B cell (primary cell): ENCODE data around the gene MXRA5. TPM values are rescaled to one million over a fixed set of nuclear protein-coding genes. Genes with fewer than 3 reads are reported as not detected.

ENCODE experiments used
- ATAC-seq: fragments of 200-7000 bp; cut with Tn5 transposase; one replicate; pipeline ENCODE4 v1.10.0; 2021; ENCODE audit warnings: low read depth, mild to moderate bottlenecking, moderate number of reproducible peaks, moderate library complexity
- CTCF ChIA-PET: fragments of 350-600 bp; sonication (Branson Sonifier 250); formaldehyde crosslinking; loops from one replicate; lab custom pipeline; 2021; ENCODE audit warnings: antibody characterized with exemption, inconsistent platforms; lab: Charles Lee
- POLR2A ChIA-PET: fragments of 350-600 bp; sonication (Branson Sonifier 250); formaldehyde crosslinking; loops from one replicate; lab custom pipeline; 2021; ENCODE audit warnings: antibody characterized with exemption; lab: Charles Lee
- DNase-seq: peaks from one replicate; pipeline ENCODE4 v3.0.0; 2013
- H2AFZ ChIP-seq: 2 replicates; pipeline ENCODE4 v1.6.1; 2012; ENCODE audit warnings: mild to moderate bottlenecking, low read depth, low read length; ENCODE audit not compliant: insufficient read depth, poor library complexity, severe bottlenecking
- H3K27ac ChIP-seq, 2 donors: 1 replicate in 1 of 2; 2 replicates in 1 of 2; pipeline ENCODE4 v1.5.1; 2012 to 2013; ENCODE audit warnings: low read length in 2 of 2, mild to moderate bottlenecking in 2 of 2, moderate library complexity in 1 of 2
- H3K27me3 ChIP-seq, 4 experiments: fragments of 200-600 bp in 1 of 4; sonication (generic) in 1 of 4; replicated peaks in 1 of 4; 1 replicate in 2 of 4; 2 replicates in 2 of 4; pipeline versions ENCODE4 v1.6.1 to v1.7.0; 2013 to 2016; ENCODE audit warnings: low read length in 3 of 4, mild to moderate bottlenecking in 2 of 4, mixed read lengths in 1 of 4, moderate library complexity in 1 of 4; ENCODE audit not compliant: insufficient read depth in 4 of 4, control insufficient read depth in 3 of 4; ENCODE audit errors: control extremely low read depth in 1 of 4
- H3K36me3 ChIP-seq, 2 experiments: replicated peaks in 1 of 2; 1 replicate in 1 of 2; 2 replicates in 1 of 2; pipeline versions ENCODE4 v1.6.1 to v1.7.1; 2013; ENCODE audit warnings: low read length in 1 of 2; ENCODE audit not compliant: insufficient read depth in 2 of 2, control insufficient read depth in 1 of 2; ENCODE audit errors: control extremely low read depth in 1 of 2, extremely low read depth in 1 of 2
- H3K4me1 ChIP-seq, 2 donors: fragments of 200-600 bp in 1 of 2; sonication (generic) in 1 of 2; 1 replicate in 1 of 2; 2 replicates in 1 of 2; pipeline versions ENCODE4 v1.5.1 to v1.6.1; 2013 to 2017; ENCODE audit warnings: low read length in 2 of 2; ENCODE audit not compliant: control insufficient read depth in 2 of 2, insufficient read depth in 2 of 2
- H3K4me2 ChIP-seq: replicated peaks from 2 replicates; pipeline ENCODE3; 2012; ENCODE audit warnings: mild to moderate bottlenecking, low read depth, low read length; ENCODE audit not compliant: poor library complexity, severe bottlenecking
- H3K4me3 ChIP-seq, 5 experiments: fragments of 200-600 bp in 1 of 5; sonication (generic) in 1 of 5; 1 replicate in 3 of 5; 2 replicates in 2 of 5; pipeline versions ENCODE4 v1.5.1 to v1.7.0; 2011 to 2016; ENCODE audit warnings: low read length in 4 of 5, mild to moderate bottlenecking in 4 of 5, low read depth in 2 of 5, control low read depth in 1 of 5, moderate library complexity in 1 of 5; ENCODE audit not compliant: insufficient read depth in 1 of 5; ENCODE audit errors: control extremely low read depth in 1 of 5, extremely low read depth in 1 of 5
- H3K79me2 ChIP-seq: fragments of 200-600 bp; sonication (generic); one replicate; pipeline ENCODE4 v1.6.0; 2016; ENCODE audit warnings: low read length; ENCODE audit not compliant: control insufficient read depth, insufficient read depth
- H3K9ac ChIP-seq: fragments of 200-600 bp; sonication (generic); 2 replicates; pipeline ENCODE4 v1.6.1; 2017; ENCODE audit warnings: mild to moderate bottlenecking, low read length, moderate library complexity
- H3K9me3 ChIP-seq, 3 donors: one replicate each; pipeline versions ENCODE4 v1.6.1 to v1.7.1; 2013; ENCODE audit warnings: low read length in 2 of 3; ENCODE audit not compliant: control insufficient read depth in 2 of 3, insufficient read depth in 1 of 3; ENCODE audit errors: control extremely low read depth in 1 of 3
- H4K20me1 ChIP-seq: 2 replicates; pipeline ENCODE4 v1.6.0; 2012; ENCODE audit warnings: mild to moderate bottlenecking, low read length; ENCODE audit not compliant: insufficient read depth, control insufficient read depth, poor library complexity, severe bottlenecking
- H3K27ac Mint-ChIP-seq: one replicate; pipeline ENCODE4 v1.8.0; 2021; ENCODE audit warnings: mixed read lengths
- H3K27me3 Mint-ChIP-seq: one replicate; pipeline ENCODE4 v1.8.0; 2021; ENCODE audit warnings: mixed read lengths
- H3K4me1 Mint-ChIP-seq: one replicate; pipeline ENCODE4 v1.8.0; 2021; ENCODE audit warnings: mixed read lengths
- H3K4me3 Mint-ChIP-seq: one replicate; pipeline ENCODE4 v1.8.0; 2021; ENCODE audit warnings: mixed read lengths
- H3K9me3 Mint-ChIP-seq: one replicate; pipeline ENCODE4 v1.8.0; 2022; ENCODE audit warnings: mixed read lengths; ENCODE audit not compliant: insufficient read depth
- EZH2 ChIP-seq: IDR thresholded peaks from 2 replicates; pipeline ENCODE4 v1.6.1; 2012; ENCODE audit warnings: borderline replicate concordance, low read depth, mild to moderate bottlenecking, moderate library complexity, low read length; ENCODE audit not compliant: insufficient read depth, poor library complexity, severe bottlenecking
- WGBS: methylation state at CpG from one replicate; pipeline ENCODE4 v1.1.5; 2013; ENCODE audit warnings: missing lambda C conversion rate; ENCODE audit not compliant: insufficient coverage; 5-methylcytosine and 5-hydroxymethylcytosine counted together
- intact Hi-C: fragments of 100-400 bp; cut with micrococcal nuclease; formaldehyde crosslinking; loops from one replicate; pipeline ENCODE4 v1.10.0; 2022
- polyA plus RNA-seq: library from polyadenylated mRNA; depleted of rRNA; stranded (reverse); fragments of >200 nt; gene quantifications from 2 replicates; pipeline ENCODE4 v1.2.3, GENCODE V29; 2012
- total RNA-seq, 2 donors: library from RNA; stranded (reverse); fragments of 120-200 nt in 1 of 2; gene quantifications; 1 replicate in 1 of 2; 2 replicates in 1 of 2; pipeline versions ENCODE4 v1.2.3 to v1.2.4, GENCODE V29; 2013 to 2022
- TF ChIP-seq, protein P1 (sequence below): fragments of 200-600 bp; IDR thresholded peaks from one replicate; pipeline ENCODE4 v1.8.0; 2022; ENCODE audit warnings: antibody characterized with exemption, mild to moderate bottlenecking

MXRA5 gene
- total and polyA plus RNA-seq, 2 donors (not counting 1 experiment from before 2014, with no cell fraction given): not detected

DNA sequence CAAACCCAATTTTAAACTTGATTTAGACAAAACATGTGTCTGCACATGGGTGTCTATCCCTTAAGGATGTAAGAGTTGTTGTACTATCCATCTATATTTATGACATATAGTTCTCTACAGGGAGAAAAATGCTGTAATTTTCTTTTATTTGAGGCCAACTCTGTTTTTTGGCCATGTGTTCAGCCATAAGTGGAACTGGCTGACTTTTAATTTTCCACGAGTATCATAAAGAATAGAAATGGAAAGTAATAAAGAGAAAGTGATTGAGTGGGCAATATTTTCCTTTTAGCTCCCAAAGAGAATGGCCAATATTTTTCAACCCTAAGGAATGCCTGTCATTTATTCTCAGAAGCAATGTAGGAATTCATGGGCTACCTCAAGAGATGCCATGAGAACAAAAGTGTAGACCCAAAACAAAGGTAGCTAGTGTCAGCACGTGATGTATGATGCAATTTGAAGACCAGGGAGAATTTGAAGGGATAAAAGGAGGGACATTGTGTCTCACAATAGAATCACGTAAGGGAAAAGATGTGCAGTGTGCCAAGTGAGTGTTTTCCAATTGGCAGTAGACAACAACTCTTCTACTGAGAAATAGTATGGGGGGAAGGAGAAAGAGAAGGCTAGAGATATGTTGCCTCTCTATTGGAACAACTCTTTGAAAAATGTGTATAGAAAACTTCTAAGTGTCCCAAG, 27.8 kb upstream of the MXRA5 start:
- ChIA-PET POLR2A (no interaction called here), CTCF (no interaction called here)
- DNase-seq (no peak), ATAC-seq (no peak)
- no peak overlapping the region for H3K27ac ChIP-seq
- Mint-ChIP-seq H3K27me3 (no peaks in the 10 kb centered on the region), H3K4me3 (no peak overlapping the region), H3K4me1 (no peaks in the 10 kb centered on the region), H3K9me3 (peaks cover 2% of the 10 kb centered on the region), H3K27ac (no peak overlapping the region)
- WGBS: no CpG with 5 or more reads among the region's 3 CpGs
- no peak overlapping the region for H3K4me2 ChIP-seq
- intact Hi-C loops: no loop called here
- H2AFZ ChIP-seq: no peak overlapping the region
- no peaks in the 10 kb centered on the region for H3K4me1 ChIP-seq
- no peaks in the 10 kb centered on the region for H4K20me1 ChIP-seq
- TF ChIP-seq, protein P1, sequence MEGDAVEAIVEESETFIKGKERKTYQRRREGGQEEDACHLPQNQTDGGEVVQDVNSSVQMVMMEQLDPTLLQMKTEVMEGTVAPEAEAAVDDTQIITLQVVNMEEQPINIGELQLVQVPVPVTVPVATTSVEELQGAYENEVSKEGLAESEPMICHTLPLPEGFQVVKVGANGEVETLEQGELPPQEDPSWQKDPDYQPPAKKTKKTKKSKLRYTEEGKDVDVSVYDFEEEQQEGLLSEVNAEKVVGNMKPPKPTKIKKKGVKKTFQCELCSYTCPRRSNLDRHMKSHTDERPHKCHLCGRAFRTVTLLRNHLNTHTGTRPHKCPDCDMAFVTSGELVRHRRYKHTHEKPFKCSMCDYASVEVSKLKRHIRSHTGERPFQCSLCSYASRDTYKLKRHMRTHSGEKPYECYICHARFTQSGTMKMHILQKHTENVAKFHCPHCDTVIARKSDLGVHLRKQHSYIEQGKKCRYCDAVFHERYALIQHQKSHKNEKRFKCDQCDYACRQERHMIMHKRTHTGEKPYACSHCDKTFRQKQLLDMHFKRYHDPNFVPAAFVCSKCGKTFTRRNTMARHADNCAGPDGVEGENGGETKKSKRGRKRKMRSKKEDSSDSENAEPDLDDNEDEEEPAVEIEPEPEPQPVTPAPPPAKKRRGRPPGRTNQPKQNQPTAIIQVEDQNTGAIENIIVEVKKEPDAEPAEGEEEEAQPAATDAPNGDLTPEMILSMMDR: no peak
- TF ChIP-seq EZH2: no peak
- no peaks in the 10 kb centered on the region for H3K27me3 ChIP-seq
- H3K79me2 ChIP-seq: no peaks in the 10 kb centered on the region
- H3K36me3 ChIP-seq: no peaks in the 10 kb centered on the region
- no peaks in the 10 kb centered on the region for H3K9me3 ChIP-seq
- no peak overlapping the region for H3K4me3 ChIP-seq
- H3K9ac ChIP-seq: no peak overlapping the region

DNA sequence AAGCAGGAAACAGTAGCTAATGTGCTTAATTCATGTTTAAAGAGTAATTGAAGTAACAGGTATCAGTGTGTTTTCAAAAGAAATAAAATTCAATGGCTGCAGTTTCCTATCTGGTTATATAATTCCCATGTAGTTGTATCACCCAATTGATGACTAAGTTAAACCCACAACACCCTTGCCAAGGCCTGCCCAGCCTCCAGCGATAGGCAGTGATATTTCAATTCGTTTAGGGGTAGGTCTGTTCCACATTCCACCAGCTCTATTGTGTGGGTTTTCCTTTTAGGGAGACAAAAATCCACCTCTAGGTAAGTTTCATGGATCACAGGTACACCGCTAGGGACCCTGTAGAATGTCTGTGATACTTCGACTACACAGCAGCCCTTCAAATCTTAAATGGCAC, 24.7 kb upstream of the MXRA5 start:
- Histone ChIP-seq H3K4me2 (no peak overlapping the region), H3K36me3 (no peaks in the 10 kb centered on the region), H3K27ac (no peak overlapping the region), H3K27me3 (no peaks in the 10 kb centered on the region), H4K20me1 (no peaks in the 10 kb centered on the region), H3K79me2 (no peaks in the 10 kb centered on the region), H3K4me1 (no peaks in the 10 kb centered on the region), H2AFZ (no peak overlapping the region), H3K9ac (no peak overlapping the region), H3K9me3 (no peaks in the 10 kb centered on the region), H3K4me3 (no peak overlapping the region)
- Mint-ChIP-seq H3K4me1 (no peaks in the 10 kb centered on the region), H3K27ac (no peak overlapping the region), H3K9me3 (peaks cover 2% of the 10 kb centered on the region), H3K4me3 (no peak overlapping the region), H3K27me3 (no peaks in the 10 kb centered on the region)
- CTCF ChIA-PET: no interaction called here
- TF ChIP-seq EZH2: no peak
- TF ChIP-seq, protein P1: no peak
- ATAC-seq: no peak
- no CpG with 5 or more reads among the region's 4 CpGs for WGBS
- POLR2A ChIA-PET: no interaction called here
- intact Hi-C loops: no loop called here
- DNase-seq: no peak
